Osteoblast (primary cell): Measurements from ENCODE around the gene TMEM176A. TPM values are rescaled to one million over a fixed set of nuclear protein-coding genes. Genes with fewer than 3 reads are reported as not detected.

ENCODE experiments used
- DNase-seq: peaks from one replicate; pipeline ENCODE4 v3.0.0; 2011; ENCODE audit warnings: low spot score, mixed read lengths; ENCODE audit not compliant: insufficient read length; ENCODE audit errors: missing footprints
- H2AFZ ChIP-seq: 2 replicates; pipeline ENCODE4 v1.6.0; 2011; ENCODE audit warnings: mild to moderate bottlenecking, low read length
- H3K27ac ChIP-seq: 2 replicates; pipeline ENCODE4 v1.5.1; 2011; ENCODE audit warnings: mild to moderate bottlenecking, low read depth, low read length, moderate library complexity
- H3K27me3 ChIP-seq: 2 replicates; pipeline ENCODE4 v1.6.0; 2012; ENCODE audit warnings: mild to moderate bottlenecking, control low read depth, inconsistent platforms, low read length, moderate library complexity; ENCODE audit not compliant: insufficient read depth
- H3K36me3 ChIP-seq: 2 replicates; pipeline ENCODE4 v1.5.1; 2011; ENCODE audit warnings: mild to moderate bottlenecking, low read length, control low read depth, moderate library complexity; ENCODE audit not compliant: insufficient read depth
- H3K4me1 ChIP-seq: 2 replicates; pipeline ENCODE4 v1.5.1; 2011; ENCODE audit warnings: mild to moderate bottlenecking, low read length, control low read depth, moderate library complexity; ENCODE audit not compliant: insufficient read depth
- H3K4me2 ChIP-seq: 2 replicates; pipeline ENCODE4 v1.6.0; 2011; ENCODE audit warnings: mild to moderate bottlenecking, low read length; ENCODE audit not compliant: insufficient read depth
- H3K4me3 ChIP-seq: fragments of 200-600 bp; sonication (generic); 3 replicates; pipeline ENCODE4 v1.5.1; 2012; ENCODE audit warnings: mild to moderate bottlenecking, low read length, inconsistent platforms; ENCODE audit not compliant: insufficient read depth
- H3K79me2 ChIP-seq: 2 replicates; pipeline ENCODE4 v1.6.0; 2012; ENCODE audit warnings: mild to moderate bottlenecking, low read length, control low read depth, inconsistent platforms; ENCODE audit not compliant: insufficient read depth
- H3K9me3 ChIP-seq: 2 replicates; pipeline ENCODE4 v1.5.1; 2011; ENCODE audit warnings: low read depth, low read length, control low read depth
- H4K20me1 ChIP-seq: 2 replicates; pipeline ENCODE4 v1.6.0; 2012; ENCODE audit warnings: mild to moderate bottlenecking, low read length, control low read depth; ENCODE audit not compliant: insufficient read depth
- CTCF ChIP-seq: IDR thresholded peaks from 2 replicates; pipeline ENCODE4 v1.5.1; 2011; ENCODE audit warnings: mild to moderate bottlenecking, low read depth, low read length, moderate library complexity; ENCODE audit errors: extremely low read depth
- total RNA-seq: library from RNA; depleted of rRNA; stranded (reverse); fragments of >200 nt; gene quantifications from 2 replicates; pipeline ENCODE4 v1.2.3, GENCODE V29; 2012

TMEM176A gene, protein sequence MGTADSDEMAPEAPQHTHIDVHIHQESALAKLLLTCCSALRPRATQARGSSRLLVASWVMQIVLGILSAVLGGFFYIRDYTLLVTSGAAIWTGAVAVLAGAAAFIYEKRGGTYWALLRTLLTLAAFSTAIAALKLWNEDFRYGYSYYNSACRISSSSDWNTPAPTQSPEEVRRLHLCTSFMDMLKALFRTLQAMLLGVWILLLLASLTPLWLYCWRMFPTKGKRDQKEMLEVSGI
- total RNA-seq = not detected in 2 replicates

- no peak for TF ChIP-seq CTCF
- no peak within 1 kb of the TSS for H3K4me3 ChIP-seq
- H3K79me2 ChIP-seq = no peaks in the 10 kb centered on the region
- no peak within 1 kb of the TSS for H2AFZ ChIP-seq
- no peaks in the 10 kb centered on the region for H3K9me3 ChIP-seq
- H3K36me3 ChIP-seq = no peaks in the 10 kb centered on the region
- no peak within 1 kb of the TSS for H3K4me2 ChIP-seq
- no peak within 1 kb of the TSS for H3K27ac ChIP-seq
- DNase-seq = no peak
- H3K27me3 ChIP-seq = peaks cover 31% of the 10 kb centered on the region
- H4K20me1 ChIP-seq = no peaks in the 10 kb centered on the region
- no peaks in the 10 kb centered on the region for H3K4me1 ChIP-seq
Measured at GRCh38 chr7:150800581-150801241, at the start of gene TMEM176A. TSS of gene TMEM176A (plus strand) at chr7:150800769. CDS start at chr7:150801551, 782 bp downstream.

DNA sequence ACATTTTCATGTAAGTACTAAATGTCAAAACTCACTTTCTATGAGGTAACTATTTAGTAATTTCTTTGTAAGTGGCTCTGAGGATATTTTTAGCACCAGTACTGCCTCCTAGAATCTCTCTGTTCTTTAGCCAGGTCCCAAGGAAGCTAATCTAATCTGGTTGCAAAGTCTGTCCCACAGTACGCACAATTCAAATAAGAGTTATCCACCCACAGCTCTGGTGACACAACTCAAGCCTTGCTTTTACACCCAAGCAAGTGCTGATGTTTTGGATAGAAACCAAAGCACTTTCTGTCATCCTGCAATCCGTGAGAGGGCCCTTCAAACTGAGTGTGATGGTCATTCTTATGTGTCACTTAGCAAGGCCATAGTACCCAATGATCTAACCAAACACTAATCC, 48.9 kb upstream of the TMEM176A start:
- Histone ChIP-seq H3K4me3 (no peak overlapping the region), H3K27ac (no peak overlapping the region), H3K36me3 (no peaks in the 10 kb centered on the region), H4K20me1 (no peaks in the 10 kb centered on the region), H3K9me3 (no peaks in the 10 kb centered on the region), H2AFZ (no peak overlapping the region), H3K4me1 (no peaks in the 10 kb centered on the region), H3K27me3 (no peaks in the 10 kb centered on the region), H3K79me2 (no peaks in the 10 kb centered on the region), H3K4me2 (no peak overlapping the region)
- no peak for TF ChIP-seq CTCF
- DNase-seq = peak; percentile 51

DNA sequence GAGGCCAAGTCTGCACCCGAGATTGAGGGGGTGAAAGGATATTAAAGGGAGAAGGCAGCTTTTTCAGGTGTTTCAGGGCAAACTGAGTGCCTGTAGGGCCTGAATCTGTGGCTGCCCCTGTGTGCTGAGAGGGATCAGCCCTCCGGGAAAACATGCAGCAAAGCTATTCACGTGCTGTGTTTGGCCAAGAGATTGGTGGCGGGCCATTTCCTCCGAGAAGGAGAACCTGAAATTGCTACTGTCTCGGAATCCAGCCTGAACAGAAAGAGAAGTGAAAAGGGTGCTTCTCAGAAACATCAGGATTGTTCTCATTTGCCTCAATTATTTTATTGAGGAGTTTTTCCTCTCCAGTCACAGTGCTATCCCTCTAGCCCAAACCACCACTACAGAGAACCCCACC, 47.3 kb upstream of the TMEM176A start:
- Histone ChIP-seq H3K4me3 (no peak overlapping the region), H3K4me2 (no peak overlapping the region), H4K20me1 (no peaks in the 10 kb centered on the region), H2AFZ (no peak overlapping the region), H3K79me2 (no peaks in the 10 kb centered on the region), H3K27ac (no peak overlapping the region), H3K4me1 (no peaks in the 10 kb centered on the region), H3K27me3 (no peaks in the 10 kb centered on the region), H3K9me3 (no peaks in the 10 kb centered on the region), H3K36me3 (no peaks in the 10 kb centered on the region)
- no peak for TF ChIP-seq CTCF
- DNase-seq = no peak

- Histone ChIP-seq H3K79me2 (no peaks in the 10 kb centered on the region), H3K27me3 (no peaks in the 10 kb centered on the region), H3K36me3 (no peaks in the 10 kb centered on the region), H3K4me3 (no peak overlapping the region), H3K4me1 (no peaks in the 10 kb centered on the region), H3K27ac (no peak overlapping the region), H4K20me1 (no peaks in the 10 kb centered on the region), H3K4me2 (no peak overlapping the region), H3K9me3 (no peaks in the 10 kb centered on the region), H2AFZ (no peak overlapping the region)
- no peak for TF ChIP-seq CTCF
- DNase-seq = no peak
Measured at GRCh38 chr7:150753826-150754603, 46.6 kb upstream of the TMEM176A start.
